ENCODE data around the gene CLSTN1. TPM values are rescaled to one million over a fixed set of nuclear protein-coding genes. Genes with fewer than 3 reads are reported as not detected.
A peak's percentile ranks its signal among the peaks of the same experiment; 100 is the strongest.

Gene CLSTN1
- total RNA-seq (2022) (93.2 and 99.3 TPM in 2 replicates), Bru-seq, nascent RNA (percentile 65 among the genes with signal in this experiment), BruChase-seq, experiment 1, labeled RNA remaining after a 6-hour chase (percentile 71 among the genes with signal in this experiment), BruChase-seq, experiment 2, labeled RNA remaining after a 2-hour chase (percentile 62 among the genes with signal in this experiment)
- long read RNA-seq, full-length matches to known transcripts, result 2 of 77 reads
- long read RNA-seq, partial matches to known transcripts, result 19 of 77 reads
- long read RNA-seq, other reads (novel, unspliced or antisense), result 56 of 77 reads

GRCh38 chr1:9823943-9824701 is at the start of gene CLSTN1:
Gene CLSTN1, minus strand, starts transcription at chr1:9823965. Its CDS starts 232 bp downstream, at chr1:9823733.
- Mint-ChIP-seq H3K4me1 (ENCODE audit: low read depth, unreplicated experiment) (peaks cover 19% of the 10 kb centered on the region), H3K27me3 (ENCODE audit: unreplicated experiment) (no peaks in the 10 kb centered on the region), H3K4me3 (ENCODE audit: low read depth, unreplicated experiment) (peak within 1 kb of the TSS; percentile 77), H3K9me3 (ENCODE audit: low read depth, unreplicated experiment) (no peaks in the 10 kb centered on the region), H3K36me3 (ENCODE audit: insufficient read depth, unreplicated experiment) (peaks cover 35% of the 10 kb centered on the region), H3K27ac (ENCODE audit: unreplicated experiment) (peak within 1 kb of the TSS; percentile 79)
- TF ChIP-seq, protein P1, sequence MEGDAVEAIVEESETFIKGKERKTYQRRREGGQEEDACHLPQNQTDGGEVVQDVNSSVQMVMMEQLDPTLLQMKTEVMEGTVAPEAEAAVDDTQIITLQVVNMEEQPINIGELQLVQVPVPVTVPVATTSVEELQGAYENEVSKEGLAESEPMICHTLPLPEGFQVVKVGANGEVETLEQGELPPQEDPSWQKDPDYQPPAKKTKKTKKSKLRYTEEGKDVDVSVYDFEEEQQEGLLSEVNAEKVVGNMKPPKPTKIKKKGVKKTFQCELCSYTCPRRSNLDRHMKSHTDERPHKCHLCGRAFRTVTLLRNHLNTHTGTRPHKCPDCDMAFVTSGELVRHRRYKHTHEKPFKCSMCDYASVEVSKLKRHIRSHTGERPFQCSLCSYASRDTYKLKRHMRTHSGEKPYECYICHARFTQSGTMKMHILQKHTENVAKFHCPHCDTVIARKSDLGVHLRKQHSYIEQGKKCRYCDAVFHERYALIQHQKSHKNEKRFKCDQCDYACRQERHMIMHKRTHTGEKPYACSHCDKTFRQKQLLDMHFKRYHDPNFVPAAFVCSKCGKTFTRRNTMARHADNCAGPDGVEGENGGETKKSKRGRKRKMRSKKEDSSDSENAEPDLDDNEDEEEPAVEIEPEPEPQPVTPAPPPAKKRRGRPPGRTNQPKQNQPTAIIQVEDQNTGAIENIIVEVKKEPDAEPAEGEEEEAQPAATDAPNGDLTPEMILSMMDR (IDR thresholded peaks at IDR 0.05; ENCODE audit: unreplicated experiment), result no peak
- CTCF ChIA-PET, result no interaction called here
- BruUV-seq (replicated peaks), result no TSS peak
- intact Hi-C loops (cut with micrococcal nuclease; ENCODE audit: unreplicated experiment), result no loop called here
- DNase-seq, result peak; percentile 84

GRCh38 chr1:9873385-9873784 is 49.6 kb upstream of the CLSTN1 start:
- no peak overlapping the region for H3K27ac Mint-ChIP-seq (ENCODE audit: unreplicated experiment)
- TF ChIP-seq, protein P1 (IDR thresholded peaks at IDR 0.05; ENCODE audit: unreplicated experiment), result no peak
- BruUV-seq (replicated peaks), result no TSS peak
- no peak for DNase-seq
- no peak overlapping the region for H3K4me3 Mint-ChIP-seq (ENCODE audit: low read depth, unreplicated experiment)
- peaks cover 10% of the 10 kb centered on the region for H3K36me3 Mint-ChIP-seq (ENCODE audit: insufficient read depth, unreplicated experiment)
- intact Hi-C loops (cut with micrococcal nuclease; ENCODE audit: unreplicated experiment), result no loop called here
- no peaks in the 10 kb centered on the region for H3K9me3 Mint-ChIP-seq (ENCODE audit: low read depth, unreplicated experiment)
- no peaks in the 10 kb centered on the region for H3K27me3 Mint-ChIP-seq (ENCODE audit: unreplicated experiment)
- CTCF ChIA-PET, result no interaction called here
- peaks cover 2% of the 10 kb centered on the region for H3K4me1 Mint-ChIP-seq (ENCODE audit: low read depth, unreplicated experiment)

DNA sequence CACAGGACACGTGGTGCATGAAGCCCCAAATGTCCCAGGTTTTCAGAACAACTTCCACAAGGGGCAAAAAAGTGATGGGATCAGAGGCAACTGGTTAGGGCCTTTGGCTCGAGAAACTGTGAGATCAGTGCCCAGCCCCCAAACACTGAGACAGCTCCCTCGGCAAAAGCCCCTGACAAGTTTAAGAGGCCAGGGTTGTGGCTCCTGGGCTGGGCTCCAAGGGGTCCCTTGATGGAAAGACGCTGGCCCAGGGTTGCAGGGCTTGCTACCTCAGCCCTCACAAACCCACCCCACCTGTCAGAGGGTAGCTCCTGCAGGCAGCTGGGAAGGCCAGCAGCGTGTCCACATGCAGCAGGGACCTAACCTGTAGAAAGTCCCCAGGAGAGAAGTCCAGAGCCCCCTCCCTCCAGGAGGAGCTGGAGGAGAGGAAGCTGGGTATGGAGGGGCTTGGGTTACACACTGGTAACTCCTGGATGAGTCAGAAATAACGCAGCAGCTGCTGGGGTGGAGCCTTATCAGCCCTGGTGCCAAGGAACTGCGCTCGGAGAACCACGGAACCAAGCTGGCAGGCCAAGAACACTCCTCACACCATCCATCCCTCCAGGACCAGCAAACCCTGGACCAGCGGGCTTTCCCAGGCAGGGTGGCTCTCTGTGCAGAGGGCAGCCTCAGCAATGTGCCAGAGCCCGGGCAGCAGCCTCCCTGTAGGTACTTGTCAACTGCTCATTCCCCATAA is 48.8 kb upstream of the CLSTN1 start:
- TF ChIP-seq, protein P1 (IDR thresholded peaks at IDR 0.05; ENCODE audit: unreplicated experiment), result no peak
- Mint-ChIP-seq H3K27ac (ENCODE audit: unreplicated experiment) (no peak overlapping the region), H3K4me3 (ENCODE audit: low read depth, unreplicated experiment) (no peak overlapping the region), H3K27me3 (ENCODE audit: unreplicated experiment) (no peaks in the 10 kb centered on the region), H3K4me1 (ENCODE audit: low read depth, unreplicated experiment) (no peaks in the 10 kb centered on the region), H3K9me3 (ENCODE audit: low read depth, unreplicated experiment) (no peaks in the 10 kb centered on the region), H3K36me3 (ENCODE audit: insufficient read depth, unreplicated experiment) (peaks cover 10% of the 10 kb centered on the region)
- BruUV-seq (replicated peaks), result no TSS peak
- CTCF ChIA-PET, result no interaction called here
- no peak for DNase-seq
- intact Hi-C loops (cut with micrococcal nuclease; ENCODE audit: unreplicated experiment), result no loop called here

DNA sequence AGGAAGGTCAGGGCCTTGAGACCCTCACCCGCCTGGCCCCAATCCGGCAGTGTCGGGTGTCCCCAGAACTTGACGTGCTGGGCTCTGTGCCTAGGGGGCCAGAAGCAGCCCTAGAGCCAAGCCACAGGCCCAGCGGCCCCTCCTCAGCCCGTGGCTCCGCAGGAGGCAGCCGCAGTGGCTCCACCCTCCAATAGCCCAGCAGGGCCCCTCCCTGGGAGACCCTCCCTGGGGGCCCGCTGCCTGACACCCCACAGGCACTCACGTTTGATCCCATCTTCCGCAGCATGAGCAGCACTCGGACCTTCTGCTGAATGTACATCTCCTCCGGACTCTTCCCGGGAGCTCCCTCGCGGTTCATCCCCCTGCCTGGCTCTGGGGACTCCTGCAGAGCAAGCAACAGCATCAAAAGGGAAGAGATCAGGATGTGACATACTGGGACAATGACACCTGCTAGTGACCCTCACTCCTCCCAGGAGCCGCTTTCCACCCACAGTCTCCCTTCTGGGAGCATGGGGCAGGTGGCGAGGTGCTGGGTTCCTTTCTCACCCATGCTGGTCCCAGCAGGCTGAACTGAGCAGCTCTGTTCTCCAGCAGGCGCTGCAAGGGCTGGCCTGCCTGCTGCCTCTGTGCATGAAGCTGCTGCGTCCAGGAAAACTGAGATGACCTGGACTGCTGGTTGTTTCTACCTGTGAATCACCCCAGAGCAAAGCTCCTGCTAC is 48.1 kb upstream of the CLSTN1 start:
- no TSS peak for BruUV-seq (replicated peaks)

More for the DNA sequence above, 48.1 kb upstream of the CLSTN1 start:
- H3K9me3 Mint-ChIP-seq (ENCODE audit: low read depth, unreplicated experiment), result no peaks in the 10 kb centered on the region
- CTCF ChIA-PET, result no interaction called here
- TF ChIP-seq, protein P1 (IDR thresholded peaks at IDR 0.05; ENCODE audit: unreplicated experiment), result no peak
- peaks cover 10% of the 10 kb centered on the region for H3K36me3 Mint-ChIP-seq (ENCODE audit: insufficient read depth, unreplicated experiment)
- DNase-seq, result no peak
- no peaks in the 10 kb centered on the region for H3K27me3 Mint-ChIP-seq (ENCODE audit: unreplicated experiment)
- no peak overlapping the region for H3K4me3 Mint-ChIP-seq (ENCODE audit: low read depth, unreplicated experiment)
- no peak overlapping the region for H3K27ac Mint-ChIP-seq (ENCODE audit: unreplicated experiment)
- H3K4me1 Mint-ChIP-seq (ENCODE audit: low read depth, unreplicated experiment), result no peaks in the 10 kb centered on the region
- intact Hi-C loops (cut with micrococcal nuclease; ENCODE audit: unreplicated experiment), result no loop called here

Data from Calu3 (cell line).